Neural cell (in vitro differentiated cells): ENCODE measurements around the gene KLF13. TPM values are rescaled to one million over a fixed set of nuclear protein-coding genes. Genes with fewer than 3 reads are reported as not detected.

ENCODE experiments used
- H2AFZ ChIP-seq: fragments of 200-600, 300-800 bp; sonication (generic), shearing (Covaris generic); 2 replicates; pipeline ENCODE4 v1.6.0; 2014; ENCODE audit warnings: low read depth, mild to moderate bottlenecking, antibody characterized with exemption, low read length, moderate library complexity
- H3F3A ChIP-seq: fragments of 200-600 bp; shearing (Covaris generic); 2 replicates; pipeline ENCODE4 v1.6.1; 2016; ENCODE audit warnings: mild to moderate bottlenecking, moderate library complexity, mixed read lengths, antibody characterized with exemption, low read length; ENCODE audit not compliant: insufficient read depth, poor library complexity, severe bottlenecking
- H3K27ac ChIP-seq: fragments of 200-600, 300-800 bp; sonication (generic), shearing (Covaris generic); 2 replicates; pipeline ENCODE4 v1.5.1; 2014; ENCODE audit warnings: mild to moderate bottlenecking, low read length, moderate library complexity
- H3K27me3 ChIP-seq: fragments of 300-800, 200-600 bp; sonication (generic), shearing (Covaris generic); 2 replicates; pipeline ENCODE4 v1.6.0; 2014; ENCODE audit warnings: mild to moderate bottlenecking, low read depth, low read length, moderate library complexity; ENCODE audit not compliant: insufficient read depth
- H3K36me3 ChIP-seq: fragments of 300-800, 200-600 bp; sonication (generic), shearing (Covaris generic); 2 replicates; pipeline ENCODE4 v1.5.1; 2014; ENCODE audit warnings: mild to moderate bottlenecking, antibody characterized with exemption, low read length, moderate library complexity; ENCODE audit not compliant: insufficient read depth
- H3K4me2 ChIP-seq: fragments of 300-800, 200-600 bp; sonication (generic), shearing (Covaris generic); 2 replicates; pipeline ENCODE4 v1.6.0; 2014; ENCODE audit warnings: mild to moderate bottlenecking, low read length
- H3K4me3 ChIP-seq: fragments of 300-800, 200-600 bp; sonication (generic), shearing (Covaris generic); 2 replicates; pipeline ENCODE4 v1.5.1; 2014; ENCODE audit warnings: mild to moderate bottlenecking, low read length, moderate library complexity
- H3K79me2 ChIP-seq: fragments of 200-600 bp; shearing (Covaris generic); replicated peaks from 2 replicates; pipeline ENCODE4 v1.6.0; 2014; ENCODE audit warnings: mild to moderate bottlenecking, low read length, moderate library complexity; ENCODE audit not compliant: insufficient read depth
- H3K9ac ChIP-seq: fragments of 300-800, 200-600 bp; sonication (generic), shearing (Covaris generic); 2 replicates; pipeline ENCODE4 v1.6.1; 2016; ENCODE audit warnings: mild to moderate bottlenecking, low read length, mixed read lengths
- H3K9me2 ChIP-seq: fragments of 200-600 bp; shearing (Covaris generic); 2 replicates; pipeline ENCODE4 v1.6.1; 2016; ENCODE audit warnings: mild to moderate bottlenecking, low read length, mixed read lengths; ENCODE audit not compliant: insufficient read depth
- H3K9me3 ChIP-seq: fragments of 200-600, 300-800 bp; sonication (generic), shearing (Covaris generic); 2 replicates; pipeline ENCODE4 v1.6.1; 2016; ENCODE audit warnings: mild to moderate bottlenecking, mixed run types, low read length, moderate library complexity, mixed read lengths
- H4K20me1 ChIP-seq: fragments of 200-600 bp; shearing (Covaris generic); 2 replicates; pipeline ENCODE4 v1.6.1; 2016; ENCODE audit warnings: mild to moderate bottlenecking, mixed run types; ENCODE audit not compliant: insufficient read depth
- EP300 ChIP-seq: fragments of 450-650 bp; conservative IDR thresholded peaks from 2 replicates; pipeline ENCODE4 v1.6.1; 2014; ENCODE audit warnings: antibody characterized with exemption, mild to moderate bottlenecking, moderate library complexity; ENCODE audit not compliant: poor library complexity, severe bottlenecking
- EZH2 ChIP-seq: fragments of 200-600, 300-800 bp; shearing (Covaris generic), sonication (generic); IDR thresholded peaks from 2 replicates; pipeline ENCODE4 v1.6.1; 2014; ENCODE audit warnings: antibody characterized with exemption, low read length, borderline replicate concordance, mild to moderate bottlenecking; ENCODE audit not compliant: insufficient read depth, poor library complexity, severe bottlenecking
- MXI1 ChIP-seq: fragments of 450-650 bp; conservative IDR thresholded peaks from 2 replicates; pipeline ENCODE4 v1.6.1; 2014; ENCODE audit warnings: antibody characterized with exemption, mild to moderate bottlenecking; ENCODE audit not compliant: poor library complexity, severe bottlenecking
- POLR2AphosphoS5 ChIP-seq: IDR thresholded peaks from 2 replicates; pipeline ENCODE4 v1.6.1; 2012
- RAD21 ChIP-seq: fragments of 450-650 bp; conservative IDR thresholded peaks from 2 replicates; pipeline ENCODE4 v1.6.1; 2014; ENCODE audit warnings: antibody characterized with exemption, mild to moderate bottlenecking, moderate library complexity
- SMC3 ChIP-seq: fragments of 450-650 bp; conservative IDR thresholded peaks from 2 replicates; pipeline ENCODE4 v1.6.1; 2014; ENCODE audit warnings: antibody characterized with exemption, mild to moderate bottlenecking, moderate library complexity; ENCODE audit not compliant: poor library complexity
- TAF1 ChIP-seq: IDR thresholded peaks from 2 replicates; pipeline ENCODE4 v1.6.1; 2012; ENCODE audit warnings: low read depth
- polyA plus RNA-seq: library from polyadenylated mRNA; depleted of rRNA; stranded (reverse); fragments of >200 nt; gene quantifications from 2 replicates; pipeline ENCODE4 v1.2.3, GENCODE V29; 2014
- TF ChIP-seq, protein P1 (sequence below): fragments of 450-650 bp; IDR thresholded peaks from 2 replicates; pipeline ENCODE4 v1.5.1; 2014; ENCODE audit warnings: antibody characterized with exemption, mild to moderate bottlenecking, moderate library complexity; ENCODE audit not compliant: poor library complexity, severe bottlenecking
- TF ChIP-seq, protein P2 (sequence below): IDR thresholded peaks from 2 replicates; pipeline ENCODE4 v1.6.1; 2012; ENCODE audit warnings: borderline replicate concordance

Gene KLF13
- polyA plus RNA-seq, 1 donor from 2014 or later: 17.0 TPM

DNA sequence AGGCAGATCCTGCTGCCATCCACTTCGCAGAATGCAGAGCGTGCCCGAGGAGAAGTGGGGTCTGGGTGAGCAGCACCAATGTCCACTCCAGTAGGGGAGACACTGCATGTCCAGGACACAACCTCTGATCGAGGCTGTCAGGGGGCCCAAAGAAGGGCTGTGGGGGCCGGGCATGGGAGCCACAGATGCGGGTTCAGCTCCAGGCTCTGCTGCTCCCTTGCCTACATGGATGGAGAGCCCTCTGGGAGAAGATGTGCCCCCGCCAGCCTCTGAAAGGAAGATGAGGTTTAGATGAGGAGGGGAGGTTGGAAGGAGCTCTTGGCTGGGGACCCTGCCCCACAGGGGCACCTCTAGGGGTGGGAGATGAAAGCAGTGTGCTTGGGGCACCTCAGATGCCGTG is 75.4 kb downstream of the KLF13 start:
- Histone ChIP-seq H4K20me1 (no peaks in the 10 kb centered on the region), H3K9ac (no peak overlapping the region), H3K9me2 (no peaks in the 10 kb centered on the region), H3K36me3 (no peaks in the 10 kb centered on the region), H3K79me2 (no peaks in the 10 kb centered on the region), H3K9me3 (no peaks in the 10 kb centered on the region), H3K27ac (no peak overlapping the region), H3K27me3 (no peaks in the 10 kb centered on the region), H3K4me2 (no peak overlapping the region), H3F3A (no peaks in the 10 kb centered on the region), H2AFZ (no peak overlapping the region), H3K4me3 (no peak overlapping the region)
- TF ChIP-seq, protein P1, sequence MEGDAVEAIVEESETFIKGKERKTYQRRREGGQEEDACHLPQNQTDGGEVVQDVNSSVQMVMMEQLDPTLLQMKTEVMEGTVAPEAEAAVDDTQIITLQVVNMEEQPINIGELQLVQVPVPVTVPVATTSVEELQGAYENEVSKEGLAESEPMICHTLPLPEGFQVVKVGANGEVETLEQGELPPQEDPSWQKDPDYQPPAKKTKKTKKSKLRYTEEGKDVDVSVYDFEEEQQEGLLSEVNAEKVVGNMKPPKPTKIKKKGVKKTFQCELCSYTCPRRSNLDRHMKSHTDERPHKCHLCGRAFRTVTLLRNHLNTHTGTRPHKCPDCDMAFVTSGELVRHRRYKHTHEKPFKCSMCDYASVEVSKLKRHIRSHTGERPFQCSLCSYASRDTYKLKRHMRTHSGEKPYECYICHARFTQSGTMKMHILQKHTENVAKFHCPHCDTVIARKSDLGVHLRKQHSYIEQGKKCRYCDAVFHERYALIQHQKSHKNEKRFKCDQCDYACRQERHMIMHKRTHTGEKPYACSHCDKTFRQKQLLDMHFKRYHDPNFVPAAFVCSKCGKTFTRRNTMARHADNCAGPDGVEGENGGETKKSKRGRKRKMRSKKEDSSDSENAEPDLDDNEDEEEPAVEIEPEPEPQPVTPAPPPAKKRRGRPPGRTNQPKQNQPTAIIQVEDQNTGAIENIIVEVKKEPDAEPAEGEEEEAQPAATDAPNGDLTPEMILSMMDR: no peak
- TF ChIP-seq EP300 (no peak), RAD21 (no peak), EZH2 (no peak), POLR2AphosphoS5 (no peak), SMC3 (no peak), MXI1 (no peak), TAF1 (no peak)
- TF ChIP-seq, protein P2, sequence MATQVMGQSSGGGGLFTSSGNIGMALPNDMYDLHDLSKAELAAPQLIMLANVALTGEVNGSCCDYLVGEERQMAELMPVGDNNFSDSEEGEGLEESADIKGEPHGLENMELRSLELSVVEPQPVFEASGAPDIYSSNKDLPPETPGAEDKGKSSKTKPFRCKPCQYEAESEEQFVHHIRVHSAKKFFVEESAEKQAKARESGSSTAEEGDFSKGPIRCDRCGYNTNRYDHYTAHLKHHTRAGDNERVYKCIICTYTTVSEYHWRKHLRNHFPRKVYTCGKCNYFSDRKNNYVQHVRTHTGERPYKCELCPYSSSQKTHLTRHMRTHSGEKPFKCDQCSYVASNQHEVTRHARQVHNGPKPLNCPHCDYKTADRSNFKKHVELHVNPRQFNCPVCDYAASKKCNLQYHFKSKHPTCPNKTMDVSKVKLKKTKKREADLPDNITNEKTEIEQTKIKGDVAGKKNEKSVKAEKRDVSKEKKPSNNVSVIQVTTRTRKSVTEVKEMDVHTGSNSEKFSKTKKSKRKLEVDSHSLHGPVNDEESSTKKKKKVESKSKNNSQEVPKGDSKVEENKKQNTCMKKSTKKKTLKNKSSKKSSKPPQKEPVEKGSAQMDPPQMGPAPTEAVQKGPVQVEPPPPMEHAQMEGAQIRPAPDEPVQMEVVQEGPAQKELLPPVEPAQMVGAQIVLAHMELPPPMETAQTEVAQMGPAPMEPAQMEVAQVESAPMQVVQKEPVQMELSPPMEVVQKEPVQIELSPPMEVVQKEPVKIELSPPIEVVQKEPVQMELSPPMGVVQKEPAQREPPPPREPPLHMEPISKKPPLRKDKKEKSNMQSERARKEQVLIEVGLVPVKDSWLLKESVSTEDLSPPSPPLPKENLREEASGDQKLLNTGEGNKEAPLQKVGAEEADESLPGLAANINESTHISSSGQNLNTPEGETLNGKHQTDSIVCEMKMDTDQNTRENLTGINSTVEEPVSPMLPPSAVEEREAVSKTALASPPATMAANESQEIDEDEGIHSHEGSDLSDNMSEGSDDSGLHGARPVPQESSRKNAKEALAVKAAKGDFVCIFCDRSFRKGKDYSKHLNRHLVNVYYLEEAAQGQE: no peak

DNA sequence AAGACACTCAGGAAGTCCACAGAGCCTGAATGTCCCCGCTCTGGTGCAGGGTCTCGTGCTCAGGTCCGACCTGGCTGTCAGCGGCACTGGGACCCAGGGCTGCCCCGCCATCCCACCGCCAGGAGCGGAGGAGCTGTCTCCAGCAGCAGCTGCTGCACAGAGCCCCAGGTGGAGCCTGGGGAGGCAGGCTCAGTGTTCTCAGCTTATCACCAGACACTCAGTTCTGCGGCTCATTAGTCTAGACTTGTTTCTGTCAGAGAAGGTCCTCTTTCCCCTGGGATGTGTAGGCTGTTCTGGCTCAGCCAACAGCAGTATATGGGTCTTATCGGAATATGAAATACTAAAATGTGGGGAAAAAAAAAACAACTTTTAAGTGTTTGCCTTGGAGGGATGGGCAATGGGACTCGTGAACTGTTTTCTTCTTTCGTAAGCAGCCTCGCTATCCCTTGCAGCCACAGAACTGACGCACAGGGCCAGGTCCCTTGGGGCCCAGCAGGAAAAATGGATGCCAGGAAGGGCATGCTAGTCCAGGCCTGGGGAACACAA is 75.9 kb downstream of the KLF13 start:
- H3K79me2 ChIP-seq: no peaks in the 10 kb centered on the region
- H3F3A ChIP-seq: no peaks in the 10 kb centered on the region
- H2AFZ ChIP-seq: no peak overlapping the region
- TF ChIP-seq SMC3: no peak
- no peak for TF ChIP-seq EP300
- no peak for TF ChIP-seq POLR2AphosphoS5
- no peak for TF ChIP-seq TAF1
- TF ChIP-seq, protein P2: no peak
- no peak for TF ChIP-seq EZH2
- TF ChIP-seq RAD21: no peak
- TF ChIP-seq MXI1: no peak
- TF ChIP-seq, protein P1: no peak
- no peaks in the 10 kb centered on the region for H3K9me2 ChIP-seq
- no peaks in the 10 kb centered on the region for H3K36me3 ChIP-seq
- no peak overlapping the region for H3K27ac ChIP-seq
- H3K9ac ChIP-seq: no peak overlapping the region
- H3K4me2 ChIP-seq: no peak overlapping the region
- no peaks in the 10 kb centered on the region for H3K9me3 ChIP-seq
- no peaks in the 10 kb centered on the region for H4K20me1 ChIP-seq
- H3K4me3 ChIP-seq: no peak overlapping the region
- no peaks in the 10 kb centered on the region for H3K27me3 ChIP-seq
